Measurements from ENCODE around the gene PTPRD.

GRCh38 chr9:10054456-10054855, 558.3 kb downstream of the PTPRD start:
- TF ChIP-seq EZH2 (IDR thresholded peaks at IDR 0.05; ENCODE audit: borderline replicate concordance, insufficient read depth, low read depth, low read length, poor library complexity, severe bottlenecking), result no peak
- no peak for TF ChIP-seq CTCF (IDR thresholded peaks at IDR 0.05)

All from B cell (primary cell).